Natural killer cell (primary cell): Measurements from ENCODE around the gene TM4SF4. TPM values are rescaled to one million over a fixed set of nuclear protein-coding genes. Genes with fewer than 3 reads are reported as not detected.

ENCODE experiments used
- ATAC-seq, 3 donors: fragments of 150-1000 bp in 2 of 3; fragments of 200-7000 bp in 1 of 3; cut with Tn5 transposase; 1 replicate in 1 of 3; 2 replicates in 2 of 3; pipeline ENCODE4 v1.10.0; 2021; ENCODE audit warnings: mild to moderate bottlenecking in 2 of 3, moderate library complexity in 2 of 3
- DNase-seq, 2 donors: peaks; one replicate each; pipeline versions ENCODE4 v3.0.0 to v3.0.0-alpha.2; 2013 to 2021; ENCODE audit warnings: mixed read lengths in 1 of 2
- H3K27ac ChIP-seq: one replicate; pipeline ENCODE4 v1.5.1; 2013; ENCODE audit warnings: mild to moderate bottlenecking, low read length
- H3K27me3 ChIP-seq: one replicate; pipeline ENCODE4 v1.6.1; 2013; ENCODE audit warnings: low read length; ENCODE audit not compliant: control insufficient read depth, insufficient read depth
- H3K36me3 ChIP-seq: one replicate; pipeline ENCODE4 v1.6.1; 2013; ENCODE audit warnings: low read length; ENCODE audit not compliant: control insufficient read depth, insufficient read depth
- H3K4me1 ChIP-seq: one replicate; pipeline ENCODE4 v1.6.1; 2013; ENCODE audit warnings: low read length; ENCODE audit not compliant: control insufficient read depth, insufficient read depth
- H3K4me3 ChIP-seq: one replicate; pipeline ENCODE4 v1.5.1; 2013; ENCODE audit warnings: low read length
- H3K9me3 ChIP-seq: one replicate; pipeline ENCODE4 v1.6.1; 2013; ENCODE audit warnings: low read length; ENCODE audit not compliant: control insufficient read depth, insufficient read depth
- H3K27ac Mint-ChIP-seq, 2 donors: one replicate each; pipeline ENCODE4 v1.8.0; 2022; ENCODE audit warnings: mild to moderate bottlenecking in 2 of 2, mixed read lengths in 2 of 2, moderate library complexity in 1 of 2
- H3K27me3 Mint-ChIP-seq, 2 donors: one replicate each; pipeline ENCODE4 v1.8.0; 2022; ENCODE audit warnings: low read depth in 2 of 2, mixed read lengths in 2 of 2
- H3K36me3 Mint-ChIP-seq: one replicate; pipeline ENCODE4 v1.8.0; 2022; ENCODE audit warnings: mixed read lengths
- H3K4me1 Mint-ChIP-seq, 2 donors: one replicate each; pipeline ENCODE4 v1.8.0; 2022; ENCODE audit warnings: mixed read lengths in 2 of 2
- H3K4me3 Mint-ChIP-seq: one replicate; pipeline ENCODE4 v1.8.0; 2022; ENCODE audit warnings: mild to moderate bottlenecking, moderate library complexity, mixed read lengths
- H3K9me3 Mint-ChIP-seq, 2 donors: one replicate each; pipeline ENCODE4 v1.8.0; 2022; ENCODE audit warnings: mixed read lengths in 2 of 2
- CTCF ChIP-seq: fragments of 200-600 bp; IDR thresholded peaks from one replicate; pipeline ENCODE4 v1.8.0; 2022; ENCODE audit warnings: antibody characterized with exemption
- WGBS: methylation state at CpG from one replicate; pipeline ENCODE4 v1.1.7; 2013; ENCODE audit warnings: missing lambda C conversion rate; ENCODE audit not compliant: insufficient coverage; 5-methylcytosine and 5-hydroxymethylcytosine counted together
- intact Hi-C: fragments of 100-400 bp; cut with micrococcal nuclease; formaldehyde crosslinking; loops from one replicate; pipeline ENCODE4 v1.14.2; 2022
- total RNA-seq, 4 donors: library from RNA; stranded (reverse); fragments of 120-200 nt in 1 of 4; gene quantifications; one replicate each; pipeline versions ENCODE4 v1.2.3 to v1.2.4, GENCODE V29; 2013 to 2022

Gene TM4SF4
- total RNA-seq, 3 donors from 2014 or later (not counting 1 experiment from before 2014, with no cell fraction given): not detected

GRCh38 chr3:149452036-149452435 lies 22.5 kb upstream of the TM4SF4 start:
- H3K4me3 Mint-ChIP-seq: no peak overlapping the region
- peaks cover 8% of the 10 kb centered on the region for H3K9me3 ChIP-seq
- TF ChIP-seq CTCF: no peak
- H3K36me3 ChIP-seq: no peaks in the 10 kb centered on the region
- H3K27me3 Mint-ChIP-seq: no peaks in the 10 kb centered on the region
- H3K27me3 ChIP-seq: no peaks in the 10 kb centered on the region
- H3K4me3 ChIP-seq: no peak overlapping the region
- intact Hi-C loops: no loop called here
- DNase-seq (no peak), ATAC-seq (no peak)
- peaks cover 36 to 39% of the 10 kb centered on the region in 2 donors for H3K4me1 Mint-ChIP-seq
- H3K4me1 ChIP-seq: peaks cover 12% of the 10 kb centered on the region
- H3K36me3 Mint-ChIP-seq: peaks cover 10% of the 10 kb centered on the region
- no peak overlapping the region for H3K27ac ChIP-seq
- 77% methylated on average over 3 of the region's 3 CpGs for WGBS
- peaks cover 2 to 3% of the 10 kb centered on the region in 2 donors for H3K9me3 Mint-ChIP-seq
- H3K27ac Mint-ChIP-seq: no peak overlapping the region

DNA sequence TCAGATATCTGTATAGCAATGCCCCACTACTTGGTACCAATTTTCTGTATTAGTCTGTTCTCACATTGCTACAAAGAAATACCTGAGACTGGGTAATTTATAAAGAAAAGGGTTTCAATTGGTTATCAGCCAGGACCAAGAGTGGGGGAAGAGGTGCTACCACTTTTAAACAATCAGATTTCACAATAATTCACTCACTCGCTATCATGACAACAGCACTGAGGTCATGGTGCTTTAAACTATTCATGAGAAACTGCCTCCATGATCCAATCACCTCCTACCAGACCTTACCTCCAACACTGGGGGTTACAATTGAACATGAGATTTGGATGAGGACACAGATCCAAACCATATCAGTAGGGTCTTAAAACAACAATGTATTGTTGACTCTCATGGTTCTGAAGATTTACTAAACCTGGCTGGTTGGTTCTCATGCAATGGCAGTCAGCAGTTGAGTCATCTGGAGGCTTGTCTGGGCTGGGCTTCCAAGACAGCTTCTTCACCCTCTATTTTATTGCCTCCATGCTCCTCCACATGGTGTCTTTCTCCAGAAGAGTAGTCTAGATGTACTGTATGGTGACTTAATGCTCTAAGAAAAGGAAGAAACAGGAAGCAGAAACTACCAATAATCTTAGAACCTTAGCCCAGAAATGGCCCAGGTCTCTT lies 21.2 kb upstream of the TM4SF4 start:
- H3K4me1 Mint-ChIP-seq: peaks cover 29 to 33% of the 10 kb centered on the region in 2 donors
- 67% methylated on average over 1 of the region's 1 CpG for WGBS

GRCh38 chr3:149454746-149455145 lies 19.8 kb upstream of the TM4SF4 start:
- H3K4me1 Mint-ChIP-seq: peaks cover 28 to 35% of the 10 kb centered on the region in 2 donors
- H3K9me3 Mint-ChIP-seq: peaks cover 2 to 3% of the 10 kb centered on the region in 2 donors
- no peak overlapping the region for H3K4me3 ChIP-seq
- TF ChIP-seq CTCF: no peak
- no peaks in the 10 kb centered on the region for H3K36me3 ChIP-seq
- H3K27ac Mint-ChIP-seq: peak overlapping the region in 1 of 2 donors; percentile 75
- H3K27me3 Mint-ChIP-seq: no peaks in the 10 kb centered on the region
- peaks cover 8% of the 10 kb centered on the region for H3K9me3 ChIP-seq
- no peak overlapping the region for H3K27ac ChIP-seq
- no peak for ATAC-seq
- intact Hi-C loops: no loop called here
- H3K36me3 Mint-ChIP-seq: peaks cover 10% of the 10 kb centered on the region
- no peaks in the 10 kb centered on the region for H3K27me3 ChIP-seq
- no peak for DNase-seq
- no peak overlapping the region for H3K4me3 Mint-ChIP-seq
- peaks cover 4% of the 10 kb centered on the region for H3K4me1 ChIP-seq

More for the DNA sequence above, 21.2 kb upstream of the TM4SF4 start:
- Histone ChIP-seq H3K27me3 (no peaks in the 10 kb centered on the region), H3K27ac (no peak overlapping the region), H3K36me3 (no peaks in the 10 kb centered on the region), H3K4me1 (peaks cover 9% of the 10 kb centered on the region), H3K4me3 (no peak overlapping the region), H3K9me3 (peaks cover 8% of the 10 kb centered on the region)
- intact Hi-C loops: no loop called here
- no peak overlapping the region for H3K27ac Mint-ChIP-seq
- H3K36me3 Mint-ChIP-seq: peaks cover 10% of the 10 kb centered on the region
- no peak for TF ChIP-seq CTCF
- DNase-seq: no peak
- H3K27me3 Mint-ChIP-seq: no peaks in the 10 kb centered on the region
- peaks cover 2 to 3% of the 10 kb centered on the region in 2 donors for H3K9me3 Mint-ChIP-seq
- no peak for ATAC-seq
- no peak overlapping the region for H3K4me3 Mint-ChIP-seq

DNA sequence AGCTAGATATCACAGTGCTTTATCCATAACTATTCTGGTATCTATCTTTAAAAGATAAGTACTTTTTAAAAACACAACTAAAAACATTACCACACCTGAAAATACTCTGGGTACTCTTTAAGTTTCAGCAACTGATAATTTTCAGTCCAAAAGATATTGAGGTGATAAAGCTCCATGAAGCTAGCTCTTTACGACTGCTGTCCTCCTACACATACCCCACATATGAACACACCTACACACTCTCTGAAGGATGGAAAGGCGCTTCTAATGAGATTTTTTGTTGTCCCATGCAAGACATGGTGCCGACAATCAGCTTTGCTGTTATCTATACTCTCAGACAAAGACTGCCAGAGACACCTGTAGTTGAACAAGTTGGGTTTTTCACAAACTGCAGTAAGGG lies 19.1 kb upstream of the TM4SF4 start:
- peak overlapping the region; percentile 75 to 92 for H3K27ac Mint-ChIP-seq
- H3K27ac ChIP-seq: peak overlapping the region; percentile 33
- H3K4me1 ChIP-seq: peaks cover 4% of the 10 kb centered on the region
- DNase-seq: no peak
- intact Hi-C loops: no loop called here
- WGBS: 62% methylated on average over 3 of the region's 3 CpGs
- H3K27me3 ChIP-seq: no peaks in the 10 kb centered on the region
- no peaks in the 10 kb centered on the region for H3K36me3 ChIP-seq
- TF ChIP-seq CTCF: no peak
- peaks cover 31 to 39% of the 10 kb centered on the region in 2 donors for H3K4me1 Mint-ChIP-seq
- peak overlapping the region; percentile 52 for H3K4me3 Mint-ChIP-seq
- ATAC-seq: peak in 2 of 3 donors; percentile 16 to 18
- no peaks in the 10 kb centered on the region for H3K27me3 Mint-ChIP-seq
- no peak overlapping the region for H3K4me3 ChIP-seq
- peaks cover 10% of the 10 kb centered on the region for H3K36me3 Mint-ChIP-seq
- H3K9me3 Mint-ChIP-seq: peaks cover 2 to 3% of the 10 kb centered on the region in 2 donors
- H3K9me3 ChIP-seq: peaks cover 8% of the 10 kb centered on the region
